ENCODE measurements around the gene RPRML. TPM values are rescaled to one million over a fixed set of nuclear protein-coding genes. Genes with fewer than 3 reads are reported as not detected.
A peak's percentile ranks its signal among the peaks of the same experiment; 100 is the strongest.

RPRML gene
- total and polyA plus RNA-seq, 4 donors = 0.06 TPM; not detected in 3

DNA sequence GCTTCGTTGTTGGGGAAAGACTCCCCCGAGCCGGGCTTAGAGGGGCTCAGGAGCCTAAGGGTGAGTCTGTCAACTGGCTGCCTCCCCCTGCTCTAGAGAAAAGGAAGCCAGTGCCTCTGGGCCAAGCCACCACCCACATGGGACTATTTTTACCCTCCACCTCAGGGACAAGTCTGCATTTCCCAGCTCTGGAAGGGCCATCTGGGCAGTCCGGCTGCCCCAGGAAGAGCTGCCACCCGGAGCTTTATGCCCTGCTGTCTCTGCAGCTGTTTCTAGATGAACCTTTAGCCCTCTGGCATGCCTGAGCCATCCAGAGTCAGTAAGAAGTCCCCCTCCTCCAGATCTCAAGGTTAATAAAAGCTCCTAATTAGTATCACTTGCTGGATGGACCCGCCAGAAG lies 5.3 kb upstream of the RPRML start:
- Histone ChIP-seq H3K27ac (ENCODE audit: low read depth in 1 of 2, low read length in 2 of 2) (peak overlapping the region; percentile 73 to 79), H3K27me3 (ENCODE audit: control insufficient read depth in 4 of 4, insufficient read depth in 4 of 4, low read length in 3 of 4) (no peaks in the 10 kb centered on the region), H3K36me3 (ENCODE audit: control insufficient read depth in 4 of 4, insufficient read depth in 3 of 4, low read depth in 1 of 4, low read length in 3 of 4) (no peaks in the 10 kb centered on the region), H3K9ac (ENCODE audit: low read depth in 1 of 2, low read length in 2 of 2) (peak overlapping the region in 1 of 2 donors; percentile 73), H3K4me1 (ENCODE audit: control insufficient read depth in 4 of 4, insufficient read depth in 4 of 4, low read length in 3 of 4) (peaks cover 6 to 15% (median 10%) of the 10 kb centered on the region in 4 donors), H3K4me3 (ENCODE audit: low read depth in 1 of 3, low read length in 3 of 3) (no peak overlapping the region), H3K9me3 (ENCODE audit: control insufficient read depth in 4 of 4, low read length in 3 of 4) (no peaks in the 10 kb centered on the region)
- 15% methylated on average over 6 of the region's 6 CpGs for WGBS
- no peak for DNase-seq (ENCODE audit: low spot score)
- TF ChIP-seq SP1 (IDR thresholded peaks at IDR 0.05) = no peak

GRCh38 chr17:46983782-46984181 lies 4.7 kb upstream of the RPRML start:
- H3K27me3 ChIP-seq (ENCODE audit: control insufficient read depth in 4 of 4, insufficient read depth in 4 of 4, low read length in 3 of 4) = no peaks in the 10 kb centered on the region
- DNase-seq (ENCODE audit: low spot score) = no peak
- peak overlapping the region; percentile 73 to 79 for H3K27ac ChIP-seq (ENCODE audit: low read depth in 1 of 2, low read length in 2 of 2)
- no peak for TF ChIP-seq SP1 (IDR thresholded peaks at IDR 0.05)
- no peak for TF ChIP-seq TAF1 (conservative IDR thresholded peaks at IDR 0.05)
- TF ChIP-seq, protein P1, sequence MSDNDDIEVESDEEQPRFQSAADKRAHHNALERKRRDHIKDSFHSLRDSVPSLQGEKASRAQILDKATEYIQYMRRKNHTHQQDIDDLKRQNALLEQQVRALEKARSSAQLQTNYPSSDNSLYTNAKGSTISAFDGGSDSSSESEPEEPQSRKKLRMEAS (IDR thresholded peaks at IDR 0.05) = no peak
- TF ChIP-seq EGR1 (IDR thresholded peaks at IDR 0.05; ENCODE audit: low read depth in 2 of 2) = no peak
- no peak for TF ChIP-seq RAD21 (IDR thresholded peaks at IDR 0.05)
- TF ChIP-seq REST (IDR thresholded peaks at IDR 0.05) = no peak
- TF ChIP-seq, protein P2, sequence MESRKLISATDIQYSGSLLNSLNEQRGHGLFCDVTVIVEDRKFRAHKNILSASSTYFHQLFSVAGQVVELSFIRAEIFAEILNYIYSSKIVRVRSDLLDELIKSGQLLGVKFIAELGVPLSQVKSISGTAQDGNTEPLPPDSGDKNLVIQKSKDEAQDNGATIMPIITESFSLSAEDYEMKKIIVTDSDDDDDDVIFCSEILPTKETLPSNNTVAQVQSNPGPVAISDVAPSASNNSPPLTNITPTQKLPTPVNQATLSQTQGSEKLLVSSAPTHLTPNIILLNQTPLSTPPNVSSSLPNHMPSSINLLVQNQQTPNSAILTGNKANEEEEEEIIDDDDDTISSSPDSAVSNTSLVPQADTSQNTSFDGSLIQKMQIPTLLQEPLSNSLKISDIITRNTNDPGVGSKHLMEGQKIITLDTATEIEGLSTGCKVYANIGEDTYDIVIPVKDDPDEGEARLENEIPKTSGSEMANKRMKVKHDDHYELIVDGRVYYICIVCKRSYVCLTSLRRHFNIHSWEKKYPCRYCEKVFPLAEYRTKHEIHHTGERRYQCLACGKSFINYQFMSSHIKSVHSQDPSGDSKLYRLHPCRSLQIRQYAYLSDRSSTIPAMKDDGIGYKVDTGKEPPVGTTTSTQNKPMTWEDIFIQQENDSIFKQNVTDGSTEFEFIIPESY (IDR thresholded peaks at IDR 0.05) = no peak
- TF ChIP-seq ATF3 (IDR thresholded peaks at IDR 0.05) = no peak
- no peak for TF ChIP-seq GABPA (IDR thresholded peaks at IDR 0.05 in 1 of 2, conservative IDR thresholded peaks at IDR 0.05 in 1 of 2)
- TF ChIP-seq HNF4A (conservative IDR thresholded peaks at IDR 0.05) = no peak
- TF ChIP-seq YY1 (IDR thresholded peaks at IDR 0.05) = no peak
- TF ChIP-seq JUND (IDR thresholded peaks at IDR 0.05) = no peak
- TF ChIP-seq FOXA2 (IDR thresholded peaks at IDR 0.05) = no peak
- no peaks in the 10 kb centered on the region for H3K36me3 ChIP-seq (ENCODE audit: control insufficient read depth in 4 of 4, insufficient read depth in 3 of 4, low read depth in 1 of 4, low read length in 3 of 4)
- WGBS = 73% methylated on average over 6 of the region's 6 CpGs
- H3K9me3 ChIP-seq (ENCODE audit: control insufficient read depth in 4 of 4, low read length in 3 of 4) = no peaks in the 10 kb centered on the region
- H3K4me1 ChIP-seq (ENCODE audit: control insufficient read depth in 4 of 4, insufficient read depth in 4 of 4, low read length in 3 of 4) = peaks cover 10 to 21% (median 15%) of the 10 kb centered on the region in 4 donors
- H3K9ac ChIP-seq (ENCODE audit: low read depth in 1 of 2, low read length in 2 of 2) = peak overlapping the region in 1 of 2 donors; percentile 42
- H3K4me3 ChIP-seq (ENCODE audit: low read depth in 1 of 3, low read length in 3 of 3) = no peak overlapping the region

Data from liver (tissue), 9 donors.